Mesendoderm (in vitro differentiated cells): Measurements from ENCODE around the gene CD300LG.

Source experiments
- DNase-seq: peaks from one replicate; pipeline ENCODE4 v3.0.0; 2013
- H2AK5ac ChIP-seq: 2 replicates; pipeline ENCODE4 v1.6.1; 2013; ENCODE audit warnings: low read length, inconsistent platforms
- H2BK120ac ChIP-seq: 2 replicates; pipeline ENCODE4 v1.6.1; 2013; ENCODE audit warnings: low read depth, mild to moderate bottlenecking, low read length, moderate library complexity, mixed read lengths
- H2BK15ac ChIP-seq: replicated peaks from 2 replicates; pipeline ENCODE4 v1.6.1; 2013; ENCODE audit warnings: low read depth, mild to moderate bottlenecking, moderate library complexity
- H2BK5ac ChIP-seq: 2 replicates; pipeline ENCODE4 v1.6.1; 2013; ENCODE audit warnings: low read length, inconsistent platforms
- H3K18ac ChIP-seq: 2 replicates; pipeline ENCODE4 v1.6.1; 2013; ENCODE audit warnings: mild to moderate bottlenecking, low read length, mixed read lengths
- H3K23ac ChIP-seq: one replicate; pipeline ENCODE4 v1.6.1; 2013; ENCODE audit warnings: low read length
- H3K27ac ChIP-seq: 2 replicates; pipeline ENCODE4 v1.5.1; 2013; ENCODE audit warnings: low read depth, mild to moderate bottlenecking, inconsistent platforms, low read length, moderate library complexity
- H3K27me3 ChIP-seq: 2 replicates; pipeline ENCODE4 v1.6.1; 2013; ENCODE audit warnings: low read length, control low read depth, mild to moderate bottlenecking, inconsistent platforms; ENCODE audit not compliant: insufficient read depth, poor library complexity
- H3K36me3 ChIP-seq: 2 replicates; pipeline ENCODE4 v1.6.1; 2013; ENCODE audit warnings: low read length, inconsistent platforms; ENCODE audit not compliant: control insufficient read depth, insufficient read depth
- H3K4ac ChIP-seq: one replicate; pipeline ENCODE4 v1.6.1; 2013; ENCODE audit warnings: low read depth, mild to moderate bottlenecking, low read length, moderate library complexity
- H3K4me1 ChIP-seq: 2 replicates; pipeline ENCODE4 v1.6.1; 2013; ENCODE audit warnings: low read depth, low read length, inconsistent platforms; ENCODE audit not compliant: control insufficient read depth
- H3K4me2 ChIP-seq: 2 replicates; pipeline ENCODE4 v1.6.1; 2013; ENCODE audit warnings: low read length
- H3K4me3 ChIP-seq: 2 replicates; pipeline ENCODE4 v1.5.1; 2013; ENCODE audit warnings: mild to moderate bottlenecking, low read length
- H3K56ac ChIP-seq: one replicate; pipeline ENCODE4 v1.6.1; 2013; ENCODE audit warnings: low read length
- H3K79me1 ChIP-seq: 2 replicates; pipeline ENCODE4 v1.6.1; 2013; ENCODE audit warnings: low read length, inconsistent platforms
- H3K79me2 ChIP-seq: 2 replicates; pipeline ENCODE4 v1.6.1; 2013; ENCODE audit warnings: mild to moderate bottlenecking, low read length; ENCODE audit not compliant: control insufficient read depth, insufficient read depth
- H3K9ac ChIP-seq: 2 replicates; pipeline ENCODE4 v1.6.1; 2013; ENCODE audit warnings: low read length, inconsistent platforms
- H4K5ac ChIP-seq: one replicate; pipeline ENCODE4 v1.6.1; 2013; ENCODE audit warnings: low read length
- H4K8ac ChIP-seq: one replicate; pipeline ENCODE4 v1.6.1; 2013; ENCODE audit warnings: low read depth, mild to moderate bottlenecking, control low read depth, low read length, moderate library complexity
- WGBS: extraction: QIAGEN DNeasy Blood & Tissue Kit; methylation state at CpG from one replicate; pipeline ENCODE4 v1.1.7; 2013; ENCODE audit warnings: low lambda C conversion rate, missing lambda C conversion rate; ENCODE audit not compliant: insufficient coverage; ENCODE audit errors: extremely low coverage; 5-methylcytosine and 5-hydroxymethylcytosine counted together

CD300LG gene

GRCh38 chr17:43827596-43827995 lies 19.4 kb upstream of the CD300LG start:
- no peak for DNase-seq
- H4K8ac ChIP-seq, result no peak overlapping the region
- H3K9ac ChIP-seq, result no peak overlapping the region
- H3K79me2 ChIP-seq, result no peaks in the 10 kb centered on the region
- H2BK120ac ChIP-seq, result no peak overlapping the region
- no peaks in the 10 kb centered on the region for H3K27me3 ChIP-seq
- H3K27ac ChIP-seq, result no peak overlapping the region
- no peak overlapping the region for H3K4ac ChIP-seq
- H3K23ac ChIP-seq, result no peak overlapping the region
- no peaks in the 10 kb centered on the region for H3K4me1 ChIP-seq
- H3K4me3 ChIP-seq, result no peak overlapping the region
- H3K79me1 ChIP-seq, result no peaks in the 10 kb centered on the region
- no peak overlapping the region for H3K18ac ChIP-seq
- no peak overlapping the region for H4K5ac ChIP-seq
- H2BK15ac ChIP-seq, result no peak overlapping the region
- H3K56ac ChIP-seq, result no peak overlapping the region
- H2BK5ac ChIP-seq, result no peak overlapping the region
- H2AK5ac ChIP-seq, result no peak overlapping the region
- no peak overlapping the region for H3K4me2 ChIP-seq
- no peaks in the 10 kb centered on the region for H3K36me3 ChIP-seq
- WGBS, result no CpG with 5 or more reads among the region's 9 CpGs

- no peak overlapping the region for H3K4me3 ChIP-seq
- no peaks in the 10 kb centered on the region for H3K36me3 ChIP-seq
- H3K9ac ChIP-seq, result no peak overlapping the region
Observed at GRCh38 chr17:43829738-43830137, 17.2 kb upstream of the CD300LG start.

GRCh38 chr17:43830510-43831140 lies 16.4 kb upstream of the CD300LG start:
- Histone ChIP-seq H3K56ac (no peak overlapping the region), H3K9ac (no peak overlapping the region), H2BK5ac (no peak overlapping the region), H3K23ac (no peak overlapping the region), H2BK15ac (no peak overlapping the region), H3K4me2 (no peak overlapping the region), H2AK5ac (no peak overlapping the region), H3K36me3 (no peaks in the 10 kb centered on the region), H3K79me1 (no peaks in the 10 kb centered on the region), H3K27ac (no peak overlapping the region), H2BK120ac (no peak overlapping the region), H4K5ac (no peak overlapping the region), H3K18ac (no peak overlapping the region), H4K8ac (no peak overlapping the region), H3K79me2 (no peaks in the 10 kb centered on the region), H3K4me3 (no peak overlapping the region), H3K4ac (no peak overlapping the region), H3K4me1 (no peaks in the 10 kb centered on the region), H3K27me3 (peaks cover 2% of the 10 kb centered on the region)
- peak; percentile 6 for DNase-seq
- WGBS, result no CpG with 5 or more reads among the region's 7 CpGs

More at GRCh38 chr17:43829738-43830137, 17.2 kb upstream of the CD300LG start:
- DNase-seq, result no peak
- H3K56ac ChIP-seq, result no peak overlapping the region
- H2AK5ac ChIP-seq, result no peak overlapping the region
- no peak overlapping the region for H2BK15ac ChIP-seq
- H3K27me3 ChIP-seq, result peaks cover 2% of the 10 kb centered on the region
- no peak overlapping the region for H3K4ac ChIP-seq
- no peaks in the 10 kb centered on the region for H3K79me1 ChIP-seq
- H3K23ac ChIP-seq, result no peak overlapping the region
- no peaks in the 10 kb centered on the region for H3K4me1 ChIP-seq
- no peak overlapping the region for H2BK120ac ChIP-seq
- H3K79me2 ChIP-seq, result no peaks in the 10 kb centered on the region
- no peak overlapping the region for H3K18ac ChIP-seq
- H2BK5ac ChIP-seq, result no peak overlapping the region
- H4K8ac ChIP-seq, result no peak overlapping the region
- no peak overlapping the region for H4K5ac ChIP-seq
- H3K27ac ChIP-seq, result no peak overlapping the region
- no CpG with 5 or more reads among the region's 14 CpGs for WGBS
- no peak overlapping the region for H3K4me2 ChIP-seq

- H3K4me3 ChIP-seq, result no peak overlapping the region
Observed at GRCh38 chr17:43831633-43832032, 15.3 kb upstream of the CD300LG start.

GRCh38 chr17:43832168-43832975 lies 14.6 kb upstream of the CD300LG start:
- no peak overlapping the region for H3K23ac ChIP-seq
- H3K9ac ChIP-seq, result peak overlapping the region; percentile 72
- peak overlapping the region; percentile 86 for H3K56ac ChIP-seq
- H3K79me1 ChIP-seq, result no peaks in the 10 kb centered on the region
- no peak overlapping the region for H4K8ac ChIP-seq
- H3K27ac ChIP-seq, result no peak overlapping the region
- no peak overlapping the region for H2BK5ac ChIP-seq
- no peaks in the 10 kb centered on the region for H3K79me2 ChIP-seq
- H3K4me2 ChIP-seq, result peak overlapping the region; percentile 67
- H3K4me1 ChIP-seq, result no peaks in the 10 kb centered on the region
- WGBS, result no CpG with 5 or more reads among the region's 51 CpGs
- H3K36me3 ChIP-seq, result no peaks in the 10 kb centered on the region
- peak overlapping the region; percentile 45 for H3K18ac ChIP-seq
- H2AK5ac ChIP-seq, result no peak overlapping the region
- H4K5ac ChIP-seq, result no peak overlapping the region
- peak overlapping the region; percentile 56 for H3K4me3 ChIP-seq
- no peak overlapping the region for H2BK120ac ChIP-seq
- H3K27me3 ChIP-seq, result peaks cover 2% of the 10 kb centered on the region
- peak; percentile 19 for DNase-seq
- H2BK15ac ChIP-seq, result no peak overlapping the region
- no peak overlapping the region for H3K4ac ChIP-seq

More at GRCh38 chr17:43831633-43832032, 15.3 kb upstream of the CD300LG start:
- no peak overlapping the region for H2AK5ac ChIP-seq
- H3K4ac ChIP-seq, result no peak overlapping the region
- H3K4me1 ChIP-seq, result no peaks in the 10 kb centered on the region
- no peak overlapping the region for H3K4me2 ChIP-seq
- H3K9ac ChIP-seq, result no peak overlapping the region
- H4K8ac ChIP-seq, result no peak overlapping the region
- H4K5ac ChIP-seq, result no peak overlapping the region
- no CpG with 5 or more reads among the region's 8 CpGs for WGBS
- no peak overlapping the region for H3K56ac ChIP-seq
- no peak overlapping the region for H3K27ac ChIP-seq
- no peaks in the 10 kb centered on the region for H3K79me1 ChIP-seq
- H3K18ac ChIP-seq, result no peak overlapping the region
- peak; percentile 11 for DNase-seq
- no peak overlapping the region for H2BK5ac ChIP-seq
- H3K27me3 ChIP-seq, result peaks cover 2% of the 10 kb centered on the region
- H3K79me2 ChIP-seq, result no peaks in the 10 kb centered on the region
- H2BK120ac ChIP-seq, result no peak overlapping the region
- H2BK15ac ChIP-seq, result no peak overlapping the region
- no peaks in the 10 kb centered on the region for H3K36me3 ChIP-seq
- H3K23ac ChIP-seq, result no peak overlapping the region
